Measurements from ENCODE around the gene RPL18. TPM values are rescaled to one million over a fixed set of nuclear protein-coding genes. Genes with fewer than 3 reads are reported as not detected.
"Not testable (repeated sequence)": the region's sequence is repeated elsewhere in the genome, so short reads cannot be mapped to it uniquely, and the experiment has no call there.

The RPL18 gene
- total RNA-seq: 1,000 to 10,000 TPM; 2,406 to 2,595 (median 2,478) TPM

DNA sequence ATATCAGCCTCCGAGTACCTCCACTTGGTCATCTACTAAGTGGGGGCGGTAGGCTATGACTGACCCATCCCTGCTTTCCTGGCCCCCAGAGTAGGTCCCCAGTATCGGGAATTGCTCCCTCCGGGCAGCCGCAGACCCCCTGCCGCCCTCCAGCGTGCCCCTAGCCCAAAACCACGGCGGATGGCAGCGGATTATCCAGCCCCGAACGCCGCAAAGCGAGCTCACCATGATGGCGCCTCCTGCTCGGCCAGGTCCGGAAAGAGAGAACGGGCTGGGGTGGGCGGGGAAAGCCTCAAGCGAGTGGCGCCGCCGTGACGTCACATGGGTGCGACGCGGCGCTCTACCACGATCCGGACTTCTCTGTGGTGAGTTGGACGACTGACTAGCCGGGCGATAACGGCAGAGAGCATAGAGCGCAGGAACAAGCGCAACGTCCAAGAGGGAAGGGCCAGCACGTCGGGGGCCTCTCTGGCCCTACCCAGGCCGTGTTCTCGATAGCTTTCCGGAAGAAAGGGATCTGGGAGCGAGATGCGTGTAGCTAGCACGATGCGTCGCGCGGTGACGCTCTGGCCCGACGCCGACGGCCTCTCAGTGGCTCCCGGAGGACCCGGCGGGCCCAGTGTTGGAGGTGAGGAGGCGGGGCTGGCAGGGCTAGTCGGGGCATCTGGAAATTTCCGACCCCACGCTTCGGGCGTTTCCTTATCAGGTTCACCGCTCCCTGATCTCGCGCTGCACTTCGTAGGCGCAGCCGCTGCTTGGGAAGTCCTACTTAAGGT, at the start of gene RPL18, which contains the start of gene SPHK2:
RPL18 (minus strand) TSS at position 263 of the 776 bp plus-strand sequence; CDS start at position 228, 35 bp downstream.
SPHK2 (plus strand) TSS at position 591 of the 776 bp plus-strand sequence. CDS start 1,009 bp downstream, outside the sequence.
- Mint-ChIP-seq H3K36me3 (ENCODE audit: insufficient read depth) (peaks cover 46% of the 10 kb centered on the region), H3K27me3 (ENCODE audit: low read depth) (no peaks in the 10 kb centered on the region), H3K4me3 (peak within 1 kb of the TSS; percentile 97), H3K9me3 (no peaks in the 10 kb centered on the region), H3K4me1 (ENCODE audit: low read depth) (peaks cover 38% of the 10 kb centered on the region)
- peak; percentile 78 to 82 for ATAC-seq
- DNase-seq: peak; percentile 95

- Mint-ChIP-seq H3K4me1 (ENCODE audit: low read depth) (no peaks in the 10 kb centered on the region), H3K36me3 (ENCODE audit: insufficient read depth) (no peaks in the 10 kb centered on the region), H3K27me3 (ENCODE audit: low read depth) (no peaks in the 10 kb centered on the region), H3K9me3 (no peaks in the 10 kb centered on the region), H3K4me3 (no peak overlapping the region)
- ATAC-seq (no peak), DNase-seq (no peak)
These were observed 49.8 kb upstream of the RPL18 start for GRCh38 chr19:48668761-48669160.

DNA sequence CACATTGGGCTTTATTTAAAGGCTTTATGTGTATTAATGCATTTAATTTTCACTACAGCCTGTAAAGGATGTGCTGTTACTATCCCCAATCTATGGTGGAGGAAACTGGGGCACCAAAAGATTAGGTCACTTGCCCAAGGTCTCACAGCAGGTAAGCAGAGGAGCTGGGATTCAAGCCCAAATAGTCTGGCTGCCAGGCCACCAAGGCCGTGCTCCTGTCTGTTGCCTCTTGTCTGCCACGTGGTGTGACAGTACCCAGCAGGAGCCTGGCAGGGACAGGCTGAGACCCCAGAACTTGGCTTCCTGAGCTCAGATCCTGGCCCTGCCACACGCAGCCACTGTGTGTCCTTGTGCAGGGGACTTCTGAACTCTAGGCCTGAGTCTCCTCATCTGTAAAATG, 49.4 kb upstream of the RPL18 start:
- H3K9me3 Mint-ChIP-seq: no peaks in the 10 kb centered on the region
- no peaks in the 10 kb centered on the region for H3K27me3 Mint-ChIP-seq (ENCODE audit: low read depth)
- no peaks in the 10 kb centered on the region for H3K36me3 Mint-ChIP-seq (ENCODE audit: insufficient read depth)
- DNase-seq (no peak), ATAC-seq (no peak)
- H3K4me3 Mint-ChIP-seq: no peak overlapping the region
- H3K4me1 Mint-ChIP-seq (ENCODE audit: low read depth): no peaks in the 10 kb centered on the region

GRCh38 chr19:48665786-48666185, 46.8 kb upstream of the RPL18 start:
- DNase-seq (no peak), ATAC-seq (no peak)
- no peaks in the 10 kb centered on the region for H3K9me3 Mint-ChIP-seq
- H3K4me3 Mint-ChIP-seq: no peak overlapping the region
- no peaks in the 10 kb centered on the region for H3K36me3 Mint-ChIP-seq (ENCODE audit: insufficient read depth)
- peaks cover 5% of the 10 kb centered on the region for H3K4me1 Mint-ChIP-seq (ENCODE audit: low read depth)
- H3K27me3 Mint-ChIP-seq (ENCODE audit: low read depth): no peaks in the 10 kb centered on the region

DNA sequence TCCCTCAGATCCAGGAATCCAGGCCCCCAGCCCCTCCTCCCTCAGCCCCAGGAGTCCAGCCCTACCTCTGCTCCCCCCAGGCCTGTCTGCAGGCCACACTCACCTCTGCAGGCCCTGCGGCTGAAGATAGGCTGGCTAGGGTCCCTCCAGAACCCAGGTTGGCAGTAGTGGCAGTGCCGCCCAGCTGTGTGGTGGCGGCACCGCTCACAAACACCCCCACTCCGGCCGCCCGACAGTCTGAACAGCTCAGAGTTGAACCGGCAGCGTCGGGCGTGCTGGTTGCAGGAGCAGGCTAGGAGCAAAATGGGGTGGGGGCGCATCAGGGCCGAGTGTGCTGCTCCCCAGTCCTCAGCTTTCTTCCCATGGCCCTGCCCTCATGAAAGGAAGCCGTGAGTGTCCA, 45.5 kb upstream of the RPL18 start:
- Mint-ChIP-seq H3K4me3 (no peak overlapping the region), H3K27me3 (ENCODE audit: low read depth) (no peaks in the 10 kb centered on the region), H3K36me3 (ENCODE audit: insufficient read depth) (no peaks in the 10 kb centered on the region), H3K9me3 (no peaks in the 10 kb centered on the region), H3K4me1 (ENCODE audit: low read depth) (peaks cover 7% of the 10 kb centered on the region)
- DNase-seq (no peak), ATAC-seq (no peak)

DNA sequence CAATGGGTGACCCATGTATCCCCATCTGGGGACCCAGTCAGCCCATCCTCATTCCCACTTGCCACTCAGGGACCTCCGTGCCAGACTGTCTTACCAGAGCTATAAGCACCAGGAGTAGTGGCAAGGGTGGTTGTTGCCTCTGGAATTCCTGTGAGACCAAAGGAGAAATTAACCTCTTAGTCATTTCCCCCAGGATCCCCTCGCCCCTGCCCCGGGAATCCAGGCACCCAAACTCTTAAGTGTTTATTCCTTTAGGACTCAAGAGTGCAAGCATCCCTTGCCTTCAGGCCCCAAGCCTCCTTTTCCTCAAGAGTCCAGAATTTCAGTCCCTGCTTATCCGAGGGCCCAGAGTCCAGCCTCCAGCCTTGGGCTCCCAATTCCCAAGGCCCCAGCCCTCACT, 44.7 kb upstream of the RPL18 start:
- no peak for DNase-seq
- Mint-ChIP-seq H3K36me3 (ENCODE audit: insufficient read depth) (no peaks in the 10 kb centered on the region), H3K4me1 (ENCODE audit: low read depth) (peaks cover 7% of the 10 kb centered on the region), H3K27me3 (ENCODE audit: low read depth) (no peaks in the 10 kb centered on the region), H3K4me3 (no peak overlapping the region), H3K9me3 (no peaks in the 10 kb centered on the region)
- no peak for ATAC-seq

DNA sequence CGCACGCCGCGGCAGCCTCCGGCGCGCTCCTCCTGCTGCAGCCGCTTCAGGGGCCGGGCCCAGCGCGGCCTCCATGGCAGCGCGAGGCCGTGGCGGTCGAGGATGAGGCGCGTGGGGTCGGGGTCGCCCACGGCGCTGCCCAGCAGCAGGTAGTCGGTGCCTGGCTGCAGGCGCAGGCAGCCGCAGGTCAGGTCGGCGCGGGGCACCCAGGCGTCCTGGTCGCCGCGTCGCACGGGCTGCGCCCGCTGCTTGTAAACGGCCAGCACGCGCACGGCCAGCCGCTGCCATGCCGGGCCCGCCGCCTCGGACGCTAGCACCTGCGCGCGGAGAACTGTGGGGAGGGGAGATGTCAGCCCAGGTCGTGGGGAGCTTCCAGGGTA, 42.7 kb upstream of the RPL18 start:
- H3K4me3 Mint-ChIP-seq: no peak overlapping the region

DNA sequence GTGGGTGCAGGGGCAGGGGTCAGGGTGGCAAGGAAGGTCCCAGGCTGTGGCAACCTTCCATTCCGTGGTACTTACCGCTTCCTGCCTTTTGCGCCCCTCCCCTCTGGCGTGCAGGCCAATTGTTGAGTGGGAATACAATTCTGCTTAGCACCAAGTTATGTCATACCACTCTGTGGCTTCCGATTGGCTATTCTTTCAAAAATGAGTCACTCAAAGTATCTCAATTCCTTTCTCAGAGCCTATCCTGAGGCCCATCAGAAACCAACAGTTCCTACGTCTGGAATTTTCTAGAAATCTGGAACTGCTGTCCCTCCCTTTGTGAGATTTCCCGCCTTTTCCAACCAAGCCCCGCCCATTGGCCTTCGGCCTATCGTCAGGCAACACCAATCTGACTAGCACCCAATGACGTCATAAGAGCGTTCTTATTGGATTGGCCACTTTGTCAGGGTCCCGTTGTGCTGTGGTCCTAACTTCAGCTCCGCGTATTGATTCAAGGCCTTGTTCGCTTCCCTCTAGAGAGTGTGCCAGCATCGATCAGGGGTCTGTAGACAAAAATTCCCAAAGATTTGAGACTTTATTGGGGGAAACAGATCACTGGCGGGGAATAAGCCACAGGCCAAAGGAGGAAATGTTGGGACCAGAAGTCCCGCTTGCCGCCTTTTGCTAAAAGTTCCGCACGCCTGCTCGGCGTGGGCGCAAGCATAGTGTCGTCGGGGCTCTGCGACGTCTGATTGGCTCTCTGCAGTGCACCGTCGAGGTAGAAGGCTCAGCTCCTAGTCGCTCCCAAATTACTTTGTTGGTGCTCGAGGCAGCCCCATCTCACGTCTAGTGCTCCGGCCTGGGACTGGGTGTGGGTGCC, 42.1 kb upstream of the RPL18 start:
- Mint-ChIP-seq H3K27me3 (ENCODE audit: low read depth) (no peaks in the 10 kb centered on the region), H3K4me1 (ENCODE audit: low read depth) (peaks cover 7% of the 10 kb centered on the region), H3K36me3 (ENCODE audit: insufficient read depth) (no peaks in the 10 kb centered on the region), H3K4me3 (peak overlapping the region; percentile 63), H3K9me3 (no peaks in the 10 kb centered on the region)
- DNase-seq (peak; percentile 70), ATAC-seq (peak; percentile 96 to 98)

More for the DNA sequence above, 42.7 kb upstream of the RPL18 start:
- no peak for DNase-seq
- Mint-ChIP-seq H3K36me3 (ENCODE audit: insufficient read depth) (no peaks in the 10 kb centered on the region), H3K27me3 (ENCODE audit: low read depth) (no peaks in the 10 kb centered on the region), H3K4me1 (ENCODE audit: low read depth) (peaks cover 7% of the 10 kb centered on the region), H3K9me3 (no peaks in the 10 kb centered on the region)
- ATAC-seq: no peak

DNA sequence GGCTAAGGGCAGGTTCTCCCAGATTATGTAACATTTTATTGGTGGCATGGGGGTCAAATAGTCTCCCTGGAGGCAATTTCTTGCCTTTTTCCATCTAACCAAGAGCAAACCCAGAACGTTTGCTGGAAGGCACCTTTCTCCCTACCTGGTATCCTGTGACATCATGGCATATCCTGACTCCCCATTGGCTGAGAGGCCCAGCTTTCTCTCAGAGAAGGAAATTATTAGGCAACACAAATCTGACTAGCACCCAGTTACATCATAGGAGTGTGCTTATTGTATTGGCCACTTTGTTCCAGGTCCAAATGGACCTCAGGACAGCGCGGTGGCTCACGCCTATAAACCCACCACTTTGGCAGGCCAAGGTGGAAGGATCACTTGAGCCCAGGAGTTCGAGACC, 40.8 kb upstream of the RPL18 start:
- no peak for ATAC-seq
- H3K36me3 Mint-ChIP-seq (ENCODE audit: insufficient read depth): no peaks in the 10 kb centered on the region
- DNase-seq: no peak
- H3K27me3 Mint-ChIP-seq (ENCODE audit: low read depth): no peaks in the 10 kb centered on the region
- no peaks in the 10 kb centered on the region for H3K9me3 Mint-ChIP-seq
- H3K4me3 Mint-ChIP-seq: no peak overlapping the region
- peaks cover 7% of the 10 kb centered on the region for H3K4me1 Mint-ChIP-seq (ENCODE audit: low read depth)

GRCh38 chr19:48658483-48658882, 39.5 kb upstream of the RPL18 start:
- H3K9me3 Mint-ChIP-seq: no peaks in the 10 kb centered on the region
- no peaks in the 10 kb centered on the region for H3K36me3 Mint-ChIP-seq (ENCODE audit: insufficient read depth)
- H3K27me3 Mint-ChIP-seq (ENCODE audit: low read depth): no peaks in the 10 kb centered on the region
- H3K4me1 Mint-ChIP-seq (ENCODE audit: low read depth): peaks cover 7% of the 10 kb centered on the region
- H3K4me3 Mint-ChIP-seq: no peak overlapping the region
- ATAC-seq (no peak), DNase-seq (no peak)

DNA sequence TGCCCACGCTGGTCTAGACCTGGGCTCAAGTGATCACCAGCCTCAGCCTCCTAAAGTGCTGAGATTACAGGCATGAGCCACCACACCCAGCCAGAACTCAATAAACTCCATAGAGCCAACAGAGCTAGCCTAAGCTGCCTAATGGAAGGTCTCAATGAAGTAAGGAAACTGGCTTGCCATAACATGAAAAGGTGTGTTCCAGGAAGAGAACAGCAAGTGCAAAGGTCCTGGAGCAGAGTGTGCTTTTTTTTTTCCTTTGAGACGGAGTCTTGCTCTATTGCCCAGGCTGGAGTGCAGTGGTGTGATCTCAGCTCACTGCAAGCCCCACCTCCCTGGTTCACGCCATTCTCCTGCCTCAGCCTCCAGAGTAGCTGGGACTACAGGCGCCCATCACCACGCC, 38.9 kb upstream of the RPL18 start:
- H3K27me3 Mint-ChIP-seq (ENCODE audit: low read depth); H3K36me3 Mint-ChIP-seq (ENCODE audit: insufficient read depth); H3K4me1 Mint-ChIP-seq (ENCODE audit: low read depth); H3K9me3 Mint-ChIP-seq; ATAC-seq; DNase-seq; H3K4me3 Mint-ChIP-seq: not testable (repeated sequence)

- Mint-ChIP-seq H3K9me3 (no peaks in the 10 kb centered on the region), H3K4me1 (ENCODE audit: low read depth) (peaks cover 10% of the 10 kb centered on the region), H3K36me3 (ENCODE audit: insufficient read depth) (no peaks in the 10 kb centered on the region), H3K27me3 (ENCODE audit: low read depth) (no peaks in the 10 kb centered on the region), H3K4me3 (no peak overlapping the region)
- DNase-seq: no peak
- ATAC-seq: no peak
These were observed 38.0 kb upstream of the RPL18 start for GRCh38 chr19:48656840-48657474.

- no peaks in the 10 kb centered on the region for H3K27me3 Mint-ChIP-seq (ENCODE audit: low read depth)
- peaks cover 9% of the 10 kb centered on the region for H3K4me1 Mint-ChIP-seq (ENCODE audit: low read depth)
- DNase-seq: no peak
- H3K36me3 Mint-ChIP-seq (ENCODE audit: insufficient read depth): no peaks in the 10 kb centered on the region
- ATAC-seq: no peak
- H3K9me3 Mint-ChIP-seq: no peaks in the 10 kb centered on the region
- no peak overlapping the region for H3K4me3 Mint-ChIP-seq
These were observed 35.5 kb upstream of the RPL18 start for GRCh38 chr19:48654299-48655059.

- Mint-ChIP-seq H3K4me1 (ENCODE audit: low read depth) (peaks cover 29% of the 10 kb centered on the region), H3K27me3 (ENCODE audit: low read depth) (no peaks in the 10 kb centered on the region), H3K36me3 (ENCODE audit: insufficient read depth) (no peaks in the 10 kb centered on the region), H3K9me3 (no peaks in the 10 kb centered on the region), H3K4me3 (no peak overlapping the region)
- no peak for DNase-seq
- ATAC-seq: no peak
These were observed 32.7 kb upstream of the RPL18 start for GRCh38 chr19:48651683-48652048.

All from activated T-cell treated with anti-CD3 and anti-CD28 coated beads, Interleukin-2, amount 50 U/mL, for 4 hours (primary cell).